ENCODE measurements around the gene HAAO. TPM values are rescaled to one million over a fixed set of nuclear protein-coding genes. Genes with fewer than 3 reads are reported as not detected.

The HAAO gene
- total and polyA plus RNA-seq, 11 donors: 1.3 to 10.6 (median 2.2) TPM

DNA sequence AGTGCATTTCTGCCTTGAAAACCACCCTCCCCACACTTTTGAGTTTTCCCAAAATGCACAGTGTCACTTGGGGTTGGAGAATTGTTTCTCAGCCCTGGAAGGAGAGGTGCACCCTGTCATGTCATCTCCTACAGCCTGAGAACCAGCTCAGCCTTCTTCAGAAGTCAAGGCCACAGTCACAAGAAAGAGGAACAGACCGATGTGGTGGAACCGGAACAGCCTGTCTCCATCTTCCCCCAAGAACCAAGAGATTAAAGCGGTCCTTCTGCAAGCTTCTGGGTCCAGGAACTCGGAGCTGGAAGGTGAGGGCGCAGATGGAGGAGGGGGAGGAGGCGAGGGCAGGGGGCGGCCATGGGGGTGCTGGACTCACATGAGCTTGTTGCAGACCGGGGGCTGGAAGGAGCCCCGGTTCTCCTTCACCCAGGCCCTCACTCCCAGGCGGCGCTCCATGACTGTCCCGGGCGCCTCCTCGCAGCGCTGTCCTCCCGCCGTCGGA, 248 bp downstream of the HAAO start:
- intact Hi-C loops (cut with DNase I): loop anchor here in 1 of 10 donors (5.0 kb wide), 1 partner anchor 295 kb away; no protein-coding TSS in a partner anchor
- Histone ChIP-seq H3K4me1 (peaks cover 0 to 44% (median 16%) of the 10 kb centered on the region in 12 donors), H3K9me3 (no peaks in the 10 kb centered on the region), H3K36me3 (no peaks in the 10 kb centered on the region), H3K27me3 (peaks cover 0 to 6% (median 0%) of the 10 kb centered on the region in 9 donors), H3K4me3 (peak overlapping the region; percentile 47 to 81 (median 60)), H3K27ac (peak overlapping the region; percentile 69 to 97 (median 84))
- WGBS, 4 donors: 12 to 20% (median 16%) methylated on average over 6 to 18 of the region's 18 CpGs
- DNase-seq (no peak), ATAC-seq (peak; percentile 26 to 74 (median 65))
- TF ChIP-seq, protein P1, sequence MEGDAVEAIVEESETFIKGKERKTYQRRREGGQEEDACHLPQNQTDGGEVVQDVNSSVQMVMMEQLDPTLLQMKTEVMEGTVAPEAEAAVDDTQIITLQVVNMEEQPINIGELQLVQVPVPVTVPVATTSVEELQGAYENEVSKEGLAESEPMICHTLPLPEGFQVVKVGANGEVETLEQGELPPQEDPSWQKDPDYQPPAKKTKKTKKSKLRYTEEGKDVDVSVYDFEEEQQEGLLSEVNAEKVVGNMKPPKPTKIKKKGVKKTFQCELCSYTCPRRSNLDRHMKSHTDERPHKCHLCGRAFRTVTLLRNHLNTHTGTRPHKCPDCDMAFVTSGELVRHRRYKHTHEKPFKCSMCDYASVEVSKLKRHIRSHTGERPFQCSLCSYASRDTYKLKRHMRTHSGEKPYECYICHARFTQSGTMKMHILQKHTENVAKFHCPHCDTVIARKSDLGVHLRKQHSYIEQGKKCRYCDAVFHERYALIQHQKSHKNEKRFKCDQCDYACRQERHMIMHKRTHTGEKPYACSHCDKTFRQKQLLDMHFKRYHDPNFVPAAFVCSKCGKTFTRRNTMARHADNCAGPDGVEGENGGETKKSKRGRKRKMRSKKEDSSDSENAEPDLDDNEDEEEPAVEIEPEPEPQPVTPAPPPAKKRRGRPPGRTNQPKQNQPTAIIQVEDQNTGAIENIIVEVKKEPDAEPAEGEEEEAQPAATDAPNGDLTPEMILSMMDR (IDR thresholded peaks at IDR 0.05): no peak
- TF ChIP-seq POLR2A (IDR thresholded peaks at IDR 0.05): no peak

DNA sequence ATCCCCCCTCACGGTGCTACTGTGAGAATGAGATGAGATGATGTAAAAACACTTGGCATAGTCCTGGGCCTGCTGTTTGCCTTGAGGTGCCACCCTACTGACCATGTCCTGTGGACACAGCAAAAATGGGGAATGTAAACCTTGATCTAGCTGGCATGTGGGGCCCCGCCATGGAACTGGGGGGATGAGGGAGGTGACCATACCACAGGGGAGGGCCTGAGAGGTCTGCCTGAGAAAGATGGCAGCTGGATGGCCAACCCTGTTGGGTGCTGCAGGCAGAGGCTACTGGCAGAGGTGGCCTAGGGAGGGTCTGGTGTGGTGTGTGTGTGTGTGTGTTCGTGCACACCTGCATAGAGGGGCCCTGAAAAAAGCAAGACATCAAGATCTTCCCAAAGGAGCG, 777 bp downstream of the HAAO start:
- no peak for DNase-seq
- no peaks in the 10 kb centered on the region for H3K9me3 ChIP-seq
- 62 to 69% (median 68%) methylated on average over 4 of the region's 4 CpGs for WGBS, 4 donors
- peak overlapping the region in 10 of 12 donors; percentile 49 to 81 (median 64) for H3K4me3 ChIP-seq
- H3K36me3 ChIP-seq: no peaks in the 10 kb centered on the region
- H3K27me3 ChIP-seq: peaks cover 0 to 6% (median 0%) of the 10 kb centered on the region in 9 donors
- peak overlapping the region in 9 of 12 donors; percentile 69 to 97 (median 90) for H3K27ac ChIP-seq
- H3K4me1 ChIP-seq: peaks cover 0 to 44% (median 16%) of the 10 kb centered on the region in 12 donors
- no peak for TF ChIP-seq POLR2A (IDR thresholded peaks at IDR 0.05)
- TF ChIP-seq, protein P1 (IDR thresholded peaks at IDR 0.05): no peak
- intact Hi-C loops (cut with DNase I): loop anchor here in 1 of 10 donors (5.0 kb wide), 1 partner anchor 294 kb away; no protein-coding TSS in a partner anchor
- no peak for ATAC-seq

DNA sequence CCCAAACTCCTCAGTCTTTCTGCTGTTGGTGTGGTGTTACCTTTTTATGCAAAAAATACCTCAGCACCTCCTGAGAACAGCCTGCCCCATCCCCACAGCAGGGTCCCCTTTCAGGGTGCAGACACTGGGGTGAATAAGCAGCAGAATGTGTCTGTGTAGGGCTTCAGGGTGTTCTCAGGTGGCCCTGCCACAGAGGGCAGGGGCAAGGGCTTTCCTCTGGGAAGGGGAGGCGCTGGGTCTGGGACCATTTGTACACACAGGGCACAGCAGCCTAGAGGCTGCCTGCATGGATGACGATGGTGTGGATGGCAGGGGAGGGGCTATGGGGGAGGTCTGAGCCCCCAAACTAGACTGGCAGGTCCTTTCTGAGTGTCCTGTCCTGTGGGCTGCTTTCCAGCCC, 2.6 kb downstream of the HAAO start:
- no peaks in the 10 kb centered on the region for H3K9me3 ChIP-seq
- H3K4me1 ChIP-seq: peaks cover 0 to 40% (median 16%) of the 10 kb centered on the region in 12 donors
- 91 to 96% (median 94%) methylated on average over 2 of the region's 2 CpGs for WGBS, 4 donors
- H3K36me3 ChIP-seq: no peaks in the 10 kb centered on the region
- intact Hi-C loops (cut with DNase I): loop anchor here in 1 of 10 donors (5.0 kb wide), 1 partner anchor 292 kb away; no protein-coding TSS in a partner anchor
- TF ChIP-seq, protein P1 (IDR thresholded peaks at IDR 0.05): no peak
- no peak for TF ChIP-seq POLR2A (IDR thresholded peaks at IDR 0.05)
- DNase-seq (no peak), ATAC-seq (no peak)
- H3K27ac ChIP-seq: no peak overlapping the region
- H3K27me3 ChIP-seq: peaks cover 0 to 6% (median 0%) of the 10 kb centered on the region in 9 donors
- no peak overlapping the region for H3K4me3 ChIP-seq

DNA sequence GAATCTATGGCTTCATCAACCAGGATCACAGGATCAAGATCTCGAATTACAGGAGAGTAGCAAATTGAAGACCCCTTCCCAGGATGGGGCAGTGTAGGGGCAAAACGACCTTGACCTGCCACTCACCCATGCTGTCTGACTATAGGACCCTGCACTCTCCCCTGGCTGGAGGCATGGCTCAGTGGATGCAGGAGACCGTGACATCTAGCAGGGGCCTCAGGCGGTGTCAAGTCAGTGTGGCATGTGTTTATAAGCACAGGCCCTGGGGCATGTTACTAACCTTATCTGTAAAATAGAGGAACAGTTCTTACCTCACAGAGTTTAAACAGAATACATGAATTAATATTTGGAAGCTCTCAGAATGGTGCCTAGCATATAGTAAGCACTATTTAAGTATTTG, 3.5 kb downstream of the HAAO start:
- TF ChIP-seq POLR2A (IDR thresholded peaks at IDR 0.05): no peak
- TF ChIP-seq, protein P1 (IDR thresholded peaks at IDR 0.05): no peak
- 68 to 77% (median 70%) methylated on average over 4 of the region's 4 CpGs for WGBS, 4 donors
- Histone ChIP-seq H3K4me3 (no peak overlapping the region), H3K27me3 (peaks cover 0 to 6% (median 0%) of the 10 kb centered on the region in 9 donors), H3K4me1 (peaks cover 0 to 32% (median 15%) of the 10 kb centered on the region in 12 donors), H3K27ac (no peak overlapping the region), H3K36me3 (no peaks in the 10 kb centered on the region), H3K9me3 (no peaks in the 10 kb centered on the region)
- no peak for DNase-seq
- no peak for ATAC-seq
- intact Hi-C loops (cut with DNase I): no loop called here
